ENCODE results near the gene HOXD10.

Gene HOXD10

DNA sequence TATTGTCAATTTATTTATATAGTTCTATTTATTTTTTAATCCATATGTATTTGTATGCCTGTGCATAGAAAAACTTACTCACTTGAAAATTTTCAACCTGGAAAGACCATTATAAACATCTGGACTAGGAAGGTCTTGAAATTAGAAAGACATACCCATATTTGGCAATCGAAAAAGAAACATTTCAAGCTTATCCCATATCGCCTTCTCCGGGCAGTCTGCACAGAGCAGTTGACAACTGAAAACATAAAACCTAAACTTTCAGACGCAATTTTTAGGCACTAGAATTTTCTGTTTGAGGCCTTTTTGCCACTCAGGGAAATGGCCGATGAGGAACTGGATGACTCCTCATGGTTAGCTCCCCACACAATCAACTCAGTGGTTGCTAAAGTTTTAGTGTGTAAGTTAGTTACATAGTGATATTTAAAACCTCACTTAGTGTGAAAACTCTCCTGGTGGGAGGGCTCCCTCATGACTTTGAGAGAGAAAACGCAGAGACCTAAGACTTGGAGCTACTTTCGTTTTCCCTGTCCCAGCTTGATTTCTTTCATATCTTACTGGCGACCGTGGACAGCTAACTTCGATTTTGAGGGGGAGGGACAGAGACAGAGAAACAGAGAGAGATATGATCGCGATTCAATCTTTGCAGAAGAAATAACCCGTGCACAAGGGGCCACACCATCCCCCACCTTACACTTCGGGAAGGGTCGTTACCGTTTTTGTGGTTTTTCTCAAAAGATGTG, 20.2 kb upstream of the HOXD10 start:
- H3K4me3 ChIP-seq (replicated peaks in 1 of 2; ENCODE audit: low read depth in 2 of 2, low read length in 2 of 2) = peak overlapping the region in 1 of 2 donors; percentile 18
- TF ChIP-seq, protein P1, sequence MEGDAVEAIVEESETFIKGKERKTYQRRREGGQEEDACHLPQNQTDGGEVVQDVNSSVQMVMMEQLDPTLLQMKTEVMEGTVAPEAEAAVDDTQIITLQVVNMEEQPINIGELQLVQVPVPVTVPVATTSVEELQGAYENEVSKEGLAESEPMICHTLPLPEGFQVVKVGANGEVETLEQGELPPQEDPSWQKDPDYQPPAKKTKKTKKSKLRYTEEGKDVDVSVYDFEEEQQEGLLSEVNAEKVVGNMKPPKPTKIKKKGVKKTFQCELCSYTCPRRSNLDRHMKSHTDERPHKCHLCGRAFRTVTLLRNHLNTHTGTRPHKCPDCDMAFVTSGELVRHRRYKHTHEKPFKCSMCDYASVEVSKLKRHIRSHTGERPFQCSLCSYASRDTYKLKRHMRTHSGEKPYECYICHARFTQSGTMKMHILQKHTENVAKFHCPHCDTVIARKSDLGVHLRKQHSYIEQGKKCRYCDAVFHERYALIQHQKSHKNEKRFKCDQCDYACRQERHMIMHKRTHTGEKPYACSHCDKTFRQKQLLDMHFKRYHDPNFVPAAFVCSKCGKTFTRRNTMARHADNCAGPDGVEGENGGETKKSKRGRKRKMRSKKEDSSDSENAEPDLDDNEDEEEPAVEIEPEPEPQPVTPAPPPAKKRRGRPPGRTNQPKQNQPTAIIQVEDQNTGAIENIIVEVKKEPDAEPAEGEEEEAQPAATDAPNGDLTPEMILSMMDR (IDR thresholded peaks at IDR 0.05; ENCODE audit: low read depth, low read length) = no peak
- DNase-seq (ENCODE audit: low read depth in 2 of 2) = peak in 1 of 2 donors; percentile 19

DNA sequence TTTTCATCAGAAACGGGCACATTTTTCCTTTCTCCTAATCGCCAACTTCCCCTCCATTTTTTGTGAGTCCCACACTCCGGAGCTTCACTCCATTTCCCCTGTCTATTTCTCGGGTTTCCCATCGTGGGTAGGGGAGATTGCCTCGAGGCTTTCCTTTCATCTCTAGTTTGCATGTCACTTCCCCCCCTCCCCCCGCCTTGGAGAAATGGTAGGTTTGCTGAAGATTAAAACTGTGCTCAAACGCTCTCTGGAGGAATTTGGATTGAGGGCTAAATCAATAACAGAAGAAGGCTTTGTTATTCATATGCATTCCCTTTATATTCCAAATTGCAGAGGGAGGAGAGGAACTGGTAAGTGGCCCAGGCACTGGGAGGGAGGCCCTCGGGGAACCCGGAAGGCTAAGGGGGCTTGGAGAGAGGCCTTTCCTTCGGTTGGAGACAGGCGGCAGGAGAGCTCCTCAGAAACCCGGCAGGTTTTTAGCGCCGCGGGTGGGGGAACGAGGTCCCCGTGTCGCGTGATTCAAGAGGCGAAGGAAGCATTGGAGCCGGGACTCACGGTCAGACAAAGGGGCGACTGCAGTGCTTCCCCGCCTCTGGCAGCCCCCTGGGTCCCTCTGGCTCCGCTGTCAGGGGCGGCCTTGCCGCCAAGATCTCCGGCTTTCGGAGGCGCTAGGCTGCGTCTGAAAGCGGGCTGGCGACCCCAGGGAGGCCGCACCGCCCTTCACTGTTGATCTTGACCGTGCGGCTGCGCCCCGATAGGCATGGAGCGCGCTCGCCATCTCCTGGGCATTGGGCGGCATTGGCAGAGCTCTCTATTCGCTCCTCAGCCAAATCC, 19.4 kb upstream of the HOXD10 start:
- H3K4me3 ChIP-seq (replicated peaks in 1 of 2; ENCODE audit: low read depth in 2 of 2, low read length in 2 of 2) = peak overlapping the region; percentile 33 to 39
- TF ChIP-seq, protein P1 (IDR thresholded peaks at IDR 0.05; ENCODE audit: low read depth, low read length) = peak; percentile 84
- peak; percentile 64 to 66 for DNase-seq (ENCODE audit: low read depth in 2 of 2)

DNA sequence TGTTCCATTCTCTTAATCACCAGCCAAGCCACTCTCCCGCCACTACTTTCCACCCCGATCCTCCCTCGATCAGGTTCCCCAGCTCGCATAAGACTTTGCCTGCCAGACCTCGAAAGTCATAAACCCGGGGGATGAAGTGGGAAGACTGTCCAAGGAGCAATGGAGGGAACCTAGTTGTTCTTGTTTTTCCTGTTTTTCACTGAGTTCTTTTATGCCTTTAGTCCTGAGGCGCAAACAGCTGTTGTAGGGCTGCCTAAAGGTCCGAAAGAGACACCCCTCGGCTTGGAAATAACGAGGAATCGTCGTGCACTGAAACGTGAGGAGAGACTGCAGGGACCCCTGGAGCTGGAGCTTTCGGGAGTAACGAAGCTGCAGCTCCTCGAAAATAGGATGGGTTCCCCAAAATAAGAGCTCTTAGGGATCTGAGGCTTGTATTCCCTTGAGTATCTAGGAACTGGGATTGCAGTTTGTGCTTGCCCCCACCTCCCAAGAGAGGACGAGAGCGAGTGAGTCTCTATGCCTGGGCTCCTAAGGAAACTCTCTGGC, 18.7 kb upstream of the HOXD10 start:
- TF ChIP-seq, protein P1 (IDR thresholded peaks at IDR 0.05; ENCODE audit: low read depth, low read length) = no peak
- no peak overlapping the region for H3K4me3 ChIP-seq (replicated peaks in 1 of 2; ENCODE audit: low read depth in 2 of 2, low read length in 2 of 2)
- DNase-seq (ENCODE audit: low read depth in 2 of 2) = no peak

DNA sequence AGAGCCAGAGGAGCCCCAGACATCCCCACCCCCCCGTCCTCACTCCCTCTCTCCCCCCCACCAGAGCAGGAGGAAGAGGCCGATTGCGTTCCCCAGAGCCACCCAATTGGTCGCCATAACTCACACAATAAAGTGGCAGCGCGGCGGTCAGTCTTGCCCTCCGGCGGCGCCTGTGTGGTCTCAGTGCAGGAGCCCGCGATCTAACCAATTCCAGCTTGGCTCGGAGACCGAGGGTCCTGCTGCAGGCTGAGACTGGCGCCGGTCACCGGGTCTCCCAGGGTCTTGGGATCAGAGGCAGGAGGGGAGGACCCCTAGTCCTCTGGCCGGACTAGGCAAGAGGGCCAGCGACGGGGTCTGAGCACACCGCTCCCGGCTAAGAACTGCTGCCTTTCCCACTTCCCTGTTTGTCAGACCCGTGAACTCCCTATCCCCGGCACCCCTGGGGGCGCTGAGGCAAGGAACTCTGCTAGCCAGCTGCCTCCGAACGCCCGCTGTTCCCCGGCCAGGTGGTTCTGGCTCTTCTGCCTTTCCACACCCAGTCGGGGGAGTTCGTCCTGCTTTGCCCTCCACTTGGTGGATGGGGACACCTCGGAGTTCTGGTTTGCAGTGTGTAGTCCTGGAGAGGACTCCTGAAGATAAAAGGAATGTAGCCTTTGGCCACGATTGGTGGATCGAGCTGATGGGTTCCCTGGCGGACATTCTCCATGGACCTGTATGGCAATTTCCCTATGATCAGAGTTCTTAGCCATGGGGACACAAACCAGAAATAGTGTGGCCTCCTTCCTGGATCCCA, 18.0 kb upstream of the HOXD10 start:
- TF ChIP-seq, protein P1 (IDR thresholded peaks at IDR 0.05; ENCODE audit: low read depth, low read length) = no peak
- no peak for DNase-seq (ENCODE audit: low read depth in 2 of 2)
- H3K4me3 ChIP-seq (replicated peaks in 1 of 2; ENCODE audit: low read depth in 2 of 2, low read length in 2 of 2) = no peak overlapping the region

DNA sequence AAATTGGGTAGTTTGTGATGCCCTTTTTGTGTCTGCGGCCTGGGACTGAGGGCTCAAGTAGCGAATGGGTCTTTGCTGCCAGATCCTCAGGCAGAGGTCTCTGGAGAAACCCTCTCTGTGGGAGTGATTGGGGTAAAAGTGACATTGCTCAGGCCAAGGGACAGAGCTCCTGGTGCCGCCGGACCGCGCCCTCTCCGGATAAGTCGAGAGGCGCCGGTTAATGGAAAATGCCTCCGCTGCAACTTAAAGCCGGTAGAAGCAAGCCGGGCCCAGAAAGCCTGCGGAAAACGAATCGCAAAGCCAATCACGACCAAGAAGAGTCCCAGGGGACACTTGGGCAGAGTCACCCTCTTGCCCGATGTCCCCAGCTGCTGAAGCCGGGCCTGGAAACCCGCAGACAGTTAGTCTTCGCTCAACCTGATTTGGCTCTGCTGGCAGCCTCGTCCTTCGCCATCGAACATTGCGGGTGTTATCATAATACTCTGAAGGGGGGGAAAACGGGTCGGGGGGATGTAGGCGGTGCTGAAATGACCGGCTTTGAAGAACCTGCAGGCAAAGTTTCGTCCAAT, 17.3 kb upstream of the HOXD10 start:
- TF ChIP-seq, protein P1 (IDR thresholded peaks at IDR 0.05; ENCODE audit: low read depth, low read length) = no peak
- no peak for DNase-seq (ENCODE audit: low read depth in 2 of 2)

More for the DNA sequence above, 17.3 kb upstream of the HOXD10 start:
- H3K4me3 ChIP-seq (replicated peaks in 1 of 2; ENCODE audit: low read depth in 2 of 2, low read length in 2 of 2) = no peak overlapping the region
